CD1c-positive myeloid dendritic cell (primary cell): Measurements from ENCODE around the gene DUSP7.

Source experiments
- DNase-seq: peaks from one replicate; pipeline ENCODE4 v3.0.0-alpha.2; 2016; ENCODE audit errors: extremely low spot score

The DUSP7 gene

GRCh38 chr3:52086976-52087663 lies 30.7 kb upstream of the DUSP7 start:
- peak; percentile 80 for DNase-seq

- no peak for DNase-seq
Observed at GRCh38 chr3:52086461-52086860, 30.1 kb upstream of the DUSP7 start.

GRCh38 chr3:52085681-52086282 lies 29.4 kb upstream of the DUSP7 start:
- DNase-seq = peak; percentile 40

GRCh38 chr3:52084954-52085680 lies 28.7 kb upstream of the DUSP7 start:
- DNase-seq = no peak

- DNase-seq = no peak
Observed at GRCh38 chr3:52084216-52084945, 28.0 kb upstream of the DUSP7 start.

- DNase-seq = no peak
Observed at GRCh38 chr3:52083556-52084087, 27.3 kb upstream of the DUSP7 start.

- no peak for DNase-seq
Observed at GRCh38 chr3:52082951-52083350, 26.6 kb upstream of the DUSP7 start.

GRCh38 chr3:52080830-52081719 lies 24.7 kb upstream of the DUSP7 start:
- DNase-seq = no peak

- no peak for DNase-seq
Observed at GRCh38 chr3:52079958-52080357, 23.6 kb upstream of the DUSP7 start.

GRCh38 chr3:52078781-52079560 lies 22.6 kb upstream of the DUSP7 start:
- DNase-seq = no peak

GRCh38 chr3:52077925-52078324 lies 21.6 kb upstream of the DUSP7 start:
- no peak for DNase-seq

- DNase-seq = peak; percentile 53
Observed at GRCh38 chr3:52076896-52077780, 20.8 kb upstream of the DUSP7 start.

- DNase-seq = peak; percentile 59
Observed at GRCh38 chr3:52073490-52073889, 17.1 kb upstream of the DUSP7 start.

- no peak for DNase-seq
Observed at GRCh38 chr3:52072471-52072870, 16.1 kb upstream of the DUSP7 start.

- no peak for DNase-seq
Observed at GRCh38 chr3:52072020-52072419, 15.6 kb upstream of the DUSP7 start.

GRCh38 chr3:52070724-52071621 lies 14.6 kb upstream of the DUSP7 start:
- DNase-seq = peak; percentile 80

- DNase-seq = no peak
Observed at GRCh38 chr3:52069855-52070254, 13.5 kb upstream of the DUSP7 start.

- DNase-seq = no peak
Observed at GRCh38 chr3:52069135-52069534, 12.8 kb upstream of the DUSP7 start.
